T-cell (primary cell): Measurements from ENCODE around the gene POFUT1. TPM values are rescaled to one million over a fixed set of nuclear protein-coding genes. Genes with fewer than 3 reads are reported as not detected.
A peak's percentile ranks its signal among the peaks of the same experiment; 100 is the strongest.

Experiments
- ATAC-seq, 4 experiments: fragments of 200-7000 bp in 3 of 4; fragments of 150-1000 bp in 1 of 4; cut with Tn5 transposase; replicated peaks in 1 of 4; 1 replicate in 3 of 4; 2 replicates in 1 of 4; pipeline ENCODE4 v1.10.0; 2021; ENCODE audit warnings: moderate library complexity in 3 of 4, mild to moderate bottlenecking in 2 of 4, moderate number of reproducible peaks in 1 of 4
- CTCF ChIA-PET, 2 donors: fragments of 300-600 bp; sonication (Branson Sonifier 250); formaldehyde crosslinking; loops; one replicate each; lab custom pipeline; 2022; ENCODE audit warnings: antibody characterized with exemption in 2 of 2; lab: Charles Lee
- POLR2A ChIA-PET, 2 donors: fragments of 300-600 bp; sonication (Branson Sonifier 250); formaldehyde crosslinking; loops; one replicate each; lab custom pipeline; 2022; ENCODE audit warnings: antibody characterized with exemption in 2 of 2; lab: Charles Lee
- DNase-seq, 35 experiments: peaks; one replicate each; pipeline versions ENCODE4 v3.0.0 to v3.0.0-alpha.2; 2013 to 2023
- H3K27ac ChIP-seq: one replicate; pipeline ENCODE4 v1.5.1; 2013; ENCODE audit warnings: low read length
- H3K27me3 ChIP-seq, 2 experiments: replicated peaks in 1 of 2; 1 replicate in 1 of 2; 2 replicates in 1 of 2; pipeline versions ENCODE4 v1.6.1 to v1.7.0; 2013; ENCODE audit warnings: low read length in 1 of 2, mixed read lengths in 1 of 2; ENCODE audit not compliant: control insufficient read depth in 2 of 2, insufficient read depth in 2 of 2; ENCODE audit errors: extremely low read depth in 1 of 2
- H3K36me3 ChIP-seq, 2 donors: 1 replicate in 1 of 2; 2 replicates in 1 of 2; pipeline versions ENCODE4 v1.6.1 to v1.7.0; 2013; ENCODE audit warnings: low read length in 1 of 2; ENCODE audit not compliant: control insufficient read depth in 2 of 2, insufficient read depth in 1 of 2; ENCODE audit errors: extremely low read depth in 1 of 2
- H3K4me1 ChIP-seq, 2 experiments: 1 replicate in 1 of 2; 2 replicates in 1 of 2; pipeline versions ENCODE4 v1.6.1 to v1.7.0; 2013; ENCODE audit warnings: low read length in 2 of 2, mixed read lengths in 1 of 2; ENCODE audit not compliant: insufficient read depth in 2 of 2, control insufficient read depth in 1 of 2; ENCODE audit errors: extremely low read depth in 1 of 2
- H3K4me3 ChIP-seq, 2 donors: 1 replicate in 1 of 2; 2 replicates in 1 of 2; pipeline versions ENCODE4 v1.5.1 to v1.7.0; 2013; ENCODE audit warnings: mild to moderate bottlenecking in 2 of 2, low read length in 1 of 2, moderate library complexity in 1 of 2; ENCODE audit not compliant: control insufficient read depth in 1 of 2; ENCODE audit errors: extremely low read depth in 1 of 2
- H3K9me3 ChIP-seq: 2 replicates; pipeline ENCODE4 v1.7.0; 2013
- H3K27ac Mint-ChIP-seq, 2 donors: one replicate each; pipeline ENCODE4 v1.8.0; 2020 to 2021; ENCODE audit warnings: mild to moderate bottlenecking in 2 of 2, mixed read lengths in 2 of 2
- H3K27me3 Mint-ChIP-seq, 2 donors: one replicate each; pipeline ENCODE4 v1.8.0; 2021 to 2022; ENCODE audit warnings: mixed read lengths in 2 of 2
- H3K36me3 Mint-ChIP-seq: one replicate; pipeline ENCODE4 v1.8.0; 2021; ENCODE audit warnings: mixed read lengths
- H3K4me1 Mint-ChIP-seq, 3 donors: one replicate each; pipeline ENCODE4 v1.8.0; 2020 to 2022; ENCODE audit warnings: mixed read lengths in 3 of 3, mild to moderate bottlenecking in 1 of 3
- H3K4me3 Mint-ChIP-seq, 3 donors: one replicate each; pipeline ENCODE4 v1.8.0; 2020 to 2022; ENCODE audit warnings: mild to moderate bottlenecking in 3 of 3, mixed read lengths in 3 of 3, moderate library complexity in 3 of 3
- H3K9me3 Mint-ChIP-seq, 3 donors: one replicate each; pipeline ENCODE4 v1.8.0; 2020 to 2022; ENCODE audit warnings: mixed read lengths in 3 of 3
- whole genome bisulfite sequencing: methylation state at CpG from one replicate; pipeline ENCODE4 v1.1.5; 2013; ENCODE audit warnings: missing lambda C conversion rate; ENCODE audit not compliant: insufficient coverage; 5-methylcytosine and 5-hydroxymethylcytosine counted together
- total RNA-seq, 35 experiments: library from RNA in 6 of 35; stranded (reverse) in 6 of 35; fragments of 120-200 nt in 1 of 35; gene quantifications; one replicate each; pipeline versions ENCODE4 v1.2.1 to v1.2.4 and lab custom pipeline; 2013 to 2026

Gene POFUT1
- total RNA-seq (10 to 100 TPM; 13.2 to 20.6 (median 17.7) TPM), total RNA-seq (lab: John Stamatoyannopoulos, UW) (18.4 to 275 (median 42.5) reads per million in 29 experiments)
- 17.3 TPM for total RNA-seq (2013)

DNA sequence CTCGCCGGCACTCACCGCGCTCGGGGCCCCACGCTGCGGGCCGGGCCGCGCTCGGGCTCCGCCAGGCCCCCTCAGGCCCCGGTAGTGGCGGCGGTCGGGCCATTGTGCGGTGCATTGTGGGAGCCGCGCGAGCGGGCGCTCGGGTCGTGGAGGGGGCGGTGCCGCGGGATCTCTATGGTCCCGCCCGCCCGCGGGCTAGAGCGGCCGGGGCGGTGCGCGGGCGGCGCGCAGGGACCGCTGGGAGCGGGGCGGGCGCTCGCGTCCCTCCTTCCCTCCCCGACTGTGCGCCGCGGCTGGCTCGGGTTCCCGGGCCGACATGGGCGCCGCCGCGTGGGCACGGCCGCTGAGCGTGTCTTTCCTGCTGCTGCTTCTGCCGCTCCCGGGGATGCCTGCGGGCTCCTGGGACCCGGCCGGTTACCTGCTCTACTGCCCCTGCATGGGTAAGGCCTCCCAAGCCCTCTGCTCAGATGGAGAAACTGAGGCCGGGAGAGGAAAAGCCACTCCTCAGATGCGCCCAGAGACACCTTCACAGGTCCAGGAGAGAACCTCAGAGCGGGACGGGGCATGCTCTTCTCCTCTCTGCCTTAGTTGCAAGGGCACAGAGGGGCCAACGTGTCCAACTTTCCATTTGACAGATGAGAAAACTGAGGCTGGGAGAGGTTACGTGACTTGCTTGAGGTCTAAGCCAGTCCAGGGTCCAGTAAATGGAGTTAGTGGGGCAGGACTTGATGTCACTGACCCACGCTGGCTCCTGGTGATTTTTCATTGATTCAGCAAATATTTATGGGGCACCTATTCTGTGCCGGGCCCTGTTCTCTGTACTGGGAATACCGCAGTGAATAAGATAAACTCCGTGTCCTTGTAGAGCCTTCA is at the start of gene POFUT1, which contains the start of gene PLAGL2:
Gene POFUT1, plus strand, starts transcription at position 255 of the 873 bp plus-strand sequence. Its CDS starts 62 bp downstream, at position 317.
Gene PLAGL2, minus strand, starts transcription at position 118 of the 873 bp plus-strand sequence. CDS start 5,565 bp downstream, outside the sequence.
- POLR2A ChIA-PET = interaction anchor here in 1 of 2 donors (0.6 kb wide), 1 partner anchor 1086 kb away, joined by 3 read pairs; no protein-coding TSS in a partner anchor
- Histone ChIP-seq H3K4me3 (peak within 1 kb of the TSS; percentile 92 to 95), H3K36me3 (peaks cover 5 to 11% of the 10 kb centered on the region in 2 donors), H3K27me3 (no peaks in the 10 kb centered on the region), H3K27ac (peak within 1 kb of the TSS; percentile 62), H3K4me1 (peaks cover 26 to 56% of the 10 kb centered on the region in 2 experiments), H3K9me3 (no peaks in the 10 kb centered on the region)
- WGBS = under 1% methylated on average over 73 of the region's 74 CpGs
- CTCF ChIA-PET = no interaction called here
- no peaks in the 10 kb centered on the region for H3K27me3 Mint-ChIP-seq
- no peaks in the 10 kb centered on the region for H3K9me3 Mint-ChIP-seq
- ATAC-seq (peak; percentile 96 to 98 (median 98)), DNase-seq (peak; percentile 73 to 92 (median 82))
- peaks cover 18% of the 10 kb centered on the region for H3K36me3 Mint-ChIP-seq
- peak within 1 kb of the TSS; percentile 91 to 95 for H3K27ac Mint-ChIP-seq
- H3K4me1 Mint-ChIP-seq = peaks cover 82 to 84% (median 83%) of the 10 kb centered on the region in 3 donors
- peak within 1 kb of the TSS; percentile 93 to 96 (median 94) for H3K4me3 Mint-ChIP-seq

DNA sequence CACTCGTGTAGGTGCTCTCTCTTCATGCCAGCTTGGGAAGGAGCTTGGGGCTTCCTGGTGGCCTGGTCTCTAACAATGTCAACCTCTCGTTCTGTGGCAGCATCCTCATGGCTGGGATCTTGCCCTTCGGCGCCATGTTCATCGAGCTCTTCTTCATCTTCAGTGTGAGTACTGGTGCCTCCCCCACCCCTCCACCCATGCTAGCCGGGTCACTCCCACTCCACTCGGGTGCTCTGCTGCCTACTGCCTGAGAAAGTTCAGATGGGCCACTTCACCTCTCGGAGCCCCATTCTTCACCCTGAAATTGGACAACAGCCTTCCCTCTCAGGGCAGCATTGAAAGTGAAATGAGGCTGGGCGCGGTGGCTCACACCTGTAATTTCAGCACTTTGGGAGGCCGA is 49.3 kb upstream of the POFUT1 start:
- Histone ChIP-seq H3K27me3 (no peaks in the 10 kb centered on the region), H3K4me3 (no peak overlapping the region), H3K9me3 (no peaks in the 10 kb centered on the region), H3K27ac (no peak overlapping the region), H3K36me3 (peaks cover 8 to 67% of the 10 kb centered on the region in 2 donors), H3K4me1 (no peaks in the 10 kb centered on the region)
- Mint-ChIP-seq H3K36me3 (peaks cover 45% of the 10 kb centered on the region), H3K4me1 (peaks cover 0 to 2% (median 0%) of the 10 kb centered on the region in 3 donors), H3K4me3 (no peak overlapping the region), H3K27ac (peak overlapping the region in 1 of 2 donors; percentile 23), H3K27me3 (no peaks in the 10 kb centered on the region), H3K9me3 (no peaks in the 10 kb centered on the region)
- no peak for DNase-seq
- POLR2A ChIA-PET = no interaction called here
- CTCF ChIA-PET = no interaction called here
- ATAC-seq = no peak
- WGBS = 96% methylated on average over 9 of the region's 11 CpGs

DNA sequence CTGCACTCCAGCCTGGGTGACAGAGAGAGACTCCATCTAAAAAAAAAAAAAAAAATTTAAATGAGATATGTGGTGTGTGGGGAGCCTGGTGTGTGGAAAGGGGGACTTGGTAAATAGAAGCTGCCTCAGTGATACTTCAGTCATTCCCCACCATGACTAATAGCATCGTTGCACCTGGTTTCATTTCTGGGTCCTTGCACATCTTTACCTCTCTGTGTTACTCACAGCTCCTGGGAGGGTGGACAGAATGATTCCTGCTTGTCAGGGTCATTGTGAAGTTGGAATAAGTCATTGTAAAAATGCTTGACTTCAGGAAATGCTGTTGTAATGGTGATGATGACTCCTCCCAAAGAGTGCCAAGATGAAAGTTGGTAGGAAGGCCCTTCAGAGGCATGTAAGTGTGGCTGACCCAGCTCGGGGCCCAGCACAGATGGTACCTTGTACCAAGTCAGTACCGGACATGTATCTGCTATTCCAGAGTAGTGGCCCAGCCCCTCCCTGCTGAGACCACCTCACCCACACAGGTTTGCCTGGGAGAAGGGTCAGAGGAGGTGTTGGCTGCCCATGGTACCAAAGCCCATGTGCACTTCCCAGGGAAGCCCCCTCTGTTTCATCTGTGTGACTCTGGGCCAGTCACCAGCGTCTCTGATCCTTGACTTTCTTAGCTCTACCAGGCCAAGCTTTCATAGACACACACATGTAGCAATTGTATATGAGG is 48.6 kb upstream of the POFUT1 start:
- H3K4me3 Mint-ChIP-seq = no peak overlapping the region
- Histone ChIP-seq H3K27me3 (no peaks in the 10 kb centered on the region), H3K9me3 (no peaks in the 10 kb centered on the region), H3K4me3 (no peak overlapping the region), H3K4me1 (no peaks in the 10 kb centered on the region), H3K27ac (no peak overlapping the region), H3K36me3 (peaks cover 8 to 66% of the 10 kb centered on the region in 2 donors)
- ATAC-seq (no peak), DNase-seq (no peak)
- H3K4me1 Mint-ChIP-seq = peaks cover 0 to 2% (median 0%) of the 10 kb centered on the region in 3 donors
- no peaks in the 10 kb centered on the region for H3K9me3 Mint-ChIP-seq
- no peaks in the 10 kb centered on the region for H3K27me3 Mint-ChIP-seq
- no peak overlapping the region for H3K27ac Mint-ChIP-seq
- ChIA-PET CTCF (no interaction called here), POLR2A (no interaction called here)
- H3K36me3 Mint-ChIP-seq = peaks cover 45% of the 10 kb centered on the region
- WGBS = no CpG with 5 or more reads among the region's 4 CpGs

DNA sequence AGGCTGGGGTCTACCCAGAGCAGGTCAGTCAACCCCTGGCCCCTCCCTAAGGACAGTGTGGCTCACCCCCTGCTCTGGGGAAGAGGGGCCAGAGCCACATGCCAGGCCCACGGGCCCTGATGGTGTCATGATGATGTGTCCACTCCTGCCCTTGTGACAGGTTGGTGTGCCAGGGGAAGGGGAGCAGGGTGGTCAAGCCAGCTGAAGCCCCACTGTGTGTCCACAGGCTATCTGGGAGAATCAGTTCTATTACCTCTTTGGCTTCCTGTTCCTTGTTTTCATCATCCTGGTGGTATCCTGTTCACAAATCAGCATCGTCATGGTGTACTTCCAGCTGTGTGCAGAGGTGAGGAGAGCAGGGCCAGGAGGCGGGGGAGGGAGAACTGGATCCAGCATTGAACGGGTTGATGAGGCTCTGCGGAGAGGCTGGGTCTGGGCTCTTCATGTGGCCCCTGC is 47.9 kb upstream of the POFUT1 start:
- POLR2A ChIA-PET = no interaction called here
- Mint-ChIP-seq H3K27me3 (no peaks in the 10 kb centered on the region), H3K4me1 (peaks cover 0 to 2% (median 0%) of the 10 kb centered on the region in 3 donors), H3K9me3 (no peaks in the 10 kb centered on the region), H3K36me3 (peaks cover 44% of the 10 kb centered on the region), H3K4me3 (no peak overlapping the region), H3K27ac (no peak overlapping the region)
- no peak for DNase-seq
- H3K4me1 ChIP-seq = no peaks in the 10 kb centered on the region
- H3K27ac ChIP-seq = no peak overlapping the region
- WGBS = 84% methylated on average over 5 of the region's 5 CpGs
- no peaks in the 10 kb centered on the region for H3K9me3 ChIP-seq
- H3K4me3 ChIP-seq = no peak overlapping the region
- H3K27me3 ChIP-seq = no peaks in the 10 kb centered on the region
- ATAC-seq = no peak
- CTCF ChIA-PET = no interaction called here
- peaks cover 8 to 70% of the 10 kb centered on the region in 2 donors for H3K36me3 ChIP-seq

DNA sequence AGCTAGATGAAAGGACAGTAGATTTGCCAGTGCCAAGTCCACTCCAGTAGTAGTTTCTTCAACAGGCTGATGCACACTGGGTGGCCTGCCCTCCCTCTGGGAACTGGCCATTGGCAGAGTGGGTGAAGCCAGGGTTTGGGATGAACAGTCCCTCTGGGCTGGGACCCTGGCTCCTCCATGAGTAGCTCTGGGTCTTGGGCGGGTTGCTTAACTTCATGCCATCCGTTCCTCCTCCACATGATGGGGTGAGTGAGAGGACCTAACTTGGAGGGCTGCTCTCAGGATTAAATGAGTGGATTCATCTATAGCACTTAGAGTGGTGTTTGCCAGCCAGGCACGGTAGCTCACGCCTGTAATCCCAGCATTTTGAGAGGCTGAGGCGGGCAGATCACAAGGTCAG is 47.3 kb upstream of the POFUT1 start:
- DNase-seq = no peak
- no peaks in the 10 kb centered on the region for H3K27me3 Mint-ChIP-seq
- H3K4me3 ChIP-seq = no peak overlapping the region

DNA sequence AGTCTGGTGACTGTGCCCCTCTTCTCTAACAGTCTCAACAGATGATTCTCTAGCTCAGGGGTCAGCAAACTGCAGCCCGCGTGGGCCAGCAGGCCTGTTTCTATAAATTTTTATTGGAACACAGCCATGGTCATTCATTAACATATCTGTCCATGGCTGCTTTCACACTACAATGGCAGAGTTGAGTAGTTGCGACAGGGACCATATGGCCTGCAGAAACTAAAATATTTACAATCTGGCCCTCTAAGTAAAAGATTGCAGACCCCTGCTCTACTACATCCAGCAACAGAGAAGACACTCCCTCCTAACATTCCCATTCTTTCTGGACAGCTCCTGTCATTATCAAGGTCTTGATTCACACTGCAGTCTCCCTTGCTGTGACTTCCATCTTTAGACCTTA is 45.3 kb upstream of the POFUT1 start:
- no peaks in the 10 kb centered on the region for H3K27me3 ChIP-seq
- no peaks in the 10 kb centered on the region for H3K4me1 Mint-ChIP-seq
- no peaks in the 10 kb centered on the region for H3K4me1 ChIP-seq
- H3K27ac ChIP-seq = no peak overlapping the region
- POLR2A ChIA-PET = no interaction called here
- peaks cover 14 to 73% of the 10 kb centered on the region in 2 donors for H3K36me3 ChIP-seq
- H3K27me3 Mint-ChIP-seq = no peaks in the 10 kb centered on the region
- no peaks in the 10 kb centered on the region for H3K9me3 ChIP-seq
- no peaks in the 10 kb centered on the region for H3K9me3 Mint-ChIP-seq
- WGBS = 89% methylated on average over 3 of the region's 3 CpGs
- H3K27ac Mint-ChIP-seq = no peak overlapping the region
- ATAC-seq = no peak
- no peak overlapping the region for H3K4me3 Mint-ChIP-seq
- CTCF ChIA-PET = no interaction called here
- no peak overlapping the region for H3K4me3 ChIP-seq
- peaks cover 57% of the 10 kb centered on the region for H3K36me3 Mint-ChIP-seq
- DNase-seq = no peak

More for the DNA sequence above, 47.3 kb upstream of the POFUT1 start:
- 98% methylated on average over 4 of the region's 5 CpGs for WGBS
- ChIA-PET POLR2A (no interaction called here), CTCF (no interaction called here)
- H3K4me1 ChIP-seq = no peaks in the 10 kb centered on the region
- no peaks in the 10 kb centered on the region for H3K27me3 ChIP-seq
- H3K36me3 ChIP-seq = peaks cover 7 to 72% of the 10 kb centered on the region in 2 donors
- no peaks in the 10 kb centered on the region for H3K9me3 Mint-ChIP-seq
- ATAC-seq = no peak
- H3K27ac ChIP-seq = no peak overlapping the region
- no peaks in the 10 kb centered on the region for H3K4me1 Mint-ChIP-seq
- peaks cover 43% of the 10 kb centered on the region for H3K36me3 Mint-ChIP-seq
- H3K4me3 Mint-ChIP-seq = no peak overlapping the region
- no peaks in the 10 kb centered on the region for H3K9me3 ChIP-seq
- no peak overlapping the region for H3K27ac Mint-ChIP-seq
